ENCODE results near the gene TFCP2L1.

GRCh38 chr2:121228521-121228920, 56.5 kb downstream of the TFCP2L1 start:
- TF ChIP-seq CTCF (IDR thresholded peaks at IDR 0.05 in 8 of 11, conservative IDR thresholded peaks at IDR 0.05 in 3 of 11), result no peak
- no peak for TF ChIP-seq POLR2AphosphoS5 (IDR thresholded peaks at IDR 0.05)

All from spleen (tissue), 7 donors.